HG03060 (cell line): ENCODE data around the gene RSL1D1.
A peak's percentile ranks its signal among the peaks of the same experiment; 100 is the strongest.

Experiments
- ATAC-seq: cut with Tn5 transposase; IDR thresholded peaks from one replicate; pipeline ENCODE4 v1.9.1; 2021; ENCODE audit warnings: low read depth, moderate number of reproducible peaks; ENCODE audit not compliant: unreplicated experiment

The RSL1D1 gene

DNA sequence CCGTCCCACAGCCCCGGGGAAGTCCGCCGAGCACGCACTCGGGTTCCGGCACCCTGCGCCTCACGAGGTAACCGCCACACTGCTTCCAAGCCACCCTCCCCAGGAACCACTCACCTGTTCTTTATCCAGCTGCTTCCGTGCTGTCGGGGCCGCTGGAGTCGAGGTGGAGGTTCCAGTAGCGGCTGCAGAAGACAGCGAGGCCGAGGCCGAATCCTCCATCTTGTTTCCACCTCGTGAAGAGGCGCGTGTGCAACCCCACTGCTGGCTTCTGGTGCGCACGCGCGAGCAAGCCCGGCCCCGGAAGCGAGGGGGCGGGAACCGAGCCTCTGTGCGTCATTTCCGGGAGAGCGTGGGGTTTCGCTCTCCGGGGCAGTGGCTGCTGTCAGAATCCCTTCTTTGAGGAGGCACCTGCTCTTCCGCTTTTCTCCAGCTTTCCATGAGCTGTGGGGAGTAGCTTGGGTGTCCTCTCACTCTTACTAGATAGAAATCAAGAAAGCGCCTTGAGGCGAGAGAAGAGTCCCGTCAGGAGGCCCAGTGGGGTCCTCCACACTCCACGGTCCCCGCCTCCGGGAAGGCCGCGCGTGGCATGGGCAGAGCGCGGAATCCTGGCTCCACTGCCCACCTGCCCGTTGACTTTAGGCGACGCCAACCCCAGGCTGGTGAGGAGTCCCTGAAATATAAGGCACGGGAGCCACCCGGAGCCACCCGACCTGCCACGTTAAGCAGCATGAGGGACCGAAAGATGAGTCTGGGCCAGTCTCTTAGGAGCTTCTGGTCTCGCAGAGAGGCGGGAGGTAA, at the start of gene RSL1D1:
TSS of gene RSL1D1 (minus strand) at position 249 of the 798 bp plus-strand sequence. CDS start at position 219, 30 bp downstream.
- ATAC-seq, result peak; percentile 88

- no peak for ATAC-seq
Observed at GRCh38 chr16:11901091-11901490, 49.7 kb upstream of the RSL1D1 start.

DNA sequence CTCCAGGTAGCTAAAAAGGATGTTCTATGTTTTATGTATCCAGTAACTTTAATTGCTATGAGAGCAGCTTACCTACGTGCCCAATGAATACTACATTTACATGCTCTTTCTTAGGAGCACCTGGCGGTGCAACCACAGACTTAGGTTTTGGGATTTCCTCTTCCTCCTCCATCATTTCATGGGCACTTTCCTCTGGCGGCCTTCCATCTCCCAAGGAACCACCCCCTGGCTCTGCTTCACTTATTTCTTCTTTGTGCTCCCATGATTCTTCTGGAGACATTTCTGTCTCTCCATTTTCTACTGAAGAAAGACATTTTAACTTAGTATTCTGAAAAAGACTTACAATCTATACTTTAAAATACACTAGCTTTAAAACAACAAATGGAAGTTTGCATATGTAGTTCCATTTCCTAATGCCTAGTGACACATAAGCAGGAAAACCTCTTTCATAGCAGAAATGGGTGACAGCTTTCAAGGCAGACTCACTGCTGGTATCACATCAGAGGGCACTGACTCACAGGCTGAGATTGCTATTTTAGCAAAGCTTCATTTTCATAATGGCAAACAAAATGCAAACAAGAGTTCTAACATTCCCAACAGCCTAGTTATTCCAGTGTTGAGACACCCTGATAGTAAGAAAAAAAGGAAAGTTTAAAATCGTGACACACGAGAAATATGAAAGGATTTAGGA, 45.3 kb upstream of the RSL1D1 start:
- ATAC-seq, result no peak

DNA sequence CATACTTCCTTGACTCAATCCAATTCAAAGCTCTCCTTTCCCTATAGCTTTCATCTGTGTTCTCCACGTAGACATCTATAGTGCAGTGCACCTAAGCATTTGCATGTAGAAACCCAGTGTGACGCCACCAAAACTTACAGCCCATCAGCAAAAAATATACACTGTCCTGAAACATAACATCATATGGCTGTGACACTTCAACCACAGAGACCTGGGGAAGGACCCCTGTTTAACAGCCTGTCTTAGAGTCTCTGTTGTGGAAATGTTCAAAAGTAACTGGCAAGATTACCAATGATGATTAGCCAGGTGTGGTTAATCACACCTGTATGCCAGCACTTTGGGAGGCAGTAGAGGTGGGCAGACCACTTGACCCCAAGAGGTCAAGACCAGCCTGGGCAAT, 42.2 kb upstream of the RSL1D1 start:
- no peak for ATAC-seq

DNA sequence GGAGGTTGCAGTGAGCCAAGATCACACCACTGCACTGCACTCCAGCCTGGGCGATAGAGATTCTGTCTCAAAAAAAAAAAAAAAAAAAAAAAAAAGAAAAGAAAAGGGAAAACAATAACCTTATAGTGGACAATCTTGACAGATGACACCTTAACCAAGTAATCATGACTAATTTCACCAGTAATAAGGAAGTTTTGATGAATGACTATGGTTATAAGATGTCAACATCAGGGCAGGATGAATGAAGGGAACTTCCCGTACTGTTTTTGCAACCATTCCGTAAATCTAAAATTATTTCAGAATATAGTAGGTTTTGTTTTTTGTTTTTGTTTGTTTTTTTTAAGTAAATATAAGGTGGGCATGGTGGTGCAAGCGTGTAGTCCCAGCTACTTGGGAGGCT, 41.4 kb upstream of the RSL1D1 start:
- ATAC-seq, result no peak

GRCh38 chr16:11890231-11890965, 39.1 kb upstream of the RSL1D1 start:
- no peak for ATAC-seq

GRCh38 chr16:11886881-11887280, 35.5 kb upstream of the RSL1D1 start:
- ATAC-seq, result no peak

DNA sequence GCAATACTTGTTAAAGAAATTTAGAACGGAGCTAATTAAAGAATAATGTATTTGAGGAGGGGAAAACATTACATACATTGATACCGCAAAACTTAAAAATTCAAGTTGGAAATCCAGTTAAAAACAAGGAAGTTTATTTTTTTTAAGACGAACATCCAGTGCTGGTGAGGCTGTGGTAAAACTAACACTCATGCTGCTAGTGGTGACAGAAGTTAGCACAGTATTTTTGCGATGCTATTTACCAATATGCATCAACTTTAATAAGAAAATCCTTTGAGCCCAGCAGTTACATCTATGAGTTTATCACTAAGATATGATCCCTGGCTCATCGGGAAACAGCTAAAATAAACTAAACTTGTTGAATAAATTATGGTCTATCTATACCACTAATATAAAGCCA, 32.7 kb upstream of the RSL1D1 start:
- ATAC-seq, result no peak

- no peak for ATAC-seq
Observed at GRCh38 chr16:11880007-11880406, 28.7 kb upstream of the RSL1D1 start.

- ATAC-seq, result no peak
Observed at GRCh38 chr16:11877374-11877773, 26.0 kb upstream of the RSL1D1 start.

DNA sequence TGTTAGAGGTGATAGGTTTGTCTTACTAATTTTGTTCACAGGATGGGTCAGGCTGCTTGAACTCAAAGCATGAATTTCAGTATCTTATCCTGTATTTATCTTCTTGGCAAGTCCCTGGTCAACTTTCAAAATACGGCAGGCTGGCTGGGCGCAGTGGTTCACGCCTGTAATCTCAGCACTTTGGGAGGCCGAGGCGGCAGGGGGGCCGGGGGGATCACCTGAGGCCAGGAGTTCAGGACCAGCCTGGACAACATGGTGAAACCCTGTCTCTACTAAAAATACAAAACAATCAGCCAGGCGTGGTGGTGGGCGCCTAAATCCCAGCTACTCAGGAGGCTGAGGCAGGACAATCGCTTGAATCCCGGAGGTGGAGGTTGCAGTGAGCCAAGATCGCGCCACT, 25.0 kb upstream of the RSL1D1 start:
- no peak for ATAC-seq

GRCh38 chr16:11875721-11876120, 24.4 kb upstream of the RSL1D1 start:
- ATAC-seq, result no peak

GRCh38 chr16:11871193-11871592, 19.9 kb upstream of the RSL1D1 start:
- ATAC-seq, result no peak

GRCh38 chr16:11870399-11870798, 19.1 kb upstream of the RSL1D1 start:
- no peak for ATAC-seq

- no peak for ATAC-seq
Observed at GRCh38 chr16:11869353-11870228, 18.2 kb upstream of the RSL1D1 start.

DNA sequence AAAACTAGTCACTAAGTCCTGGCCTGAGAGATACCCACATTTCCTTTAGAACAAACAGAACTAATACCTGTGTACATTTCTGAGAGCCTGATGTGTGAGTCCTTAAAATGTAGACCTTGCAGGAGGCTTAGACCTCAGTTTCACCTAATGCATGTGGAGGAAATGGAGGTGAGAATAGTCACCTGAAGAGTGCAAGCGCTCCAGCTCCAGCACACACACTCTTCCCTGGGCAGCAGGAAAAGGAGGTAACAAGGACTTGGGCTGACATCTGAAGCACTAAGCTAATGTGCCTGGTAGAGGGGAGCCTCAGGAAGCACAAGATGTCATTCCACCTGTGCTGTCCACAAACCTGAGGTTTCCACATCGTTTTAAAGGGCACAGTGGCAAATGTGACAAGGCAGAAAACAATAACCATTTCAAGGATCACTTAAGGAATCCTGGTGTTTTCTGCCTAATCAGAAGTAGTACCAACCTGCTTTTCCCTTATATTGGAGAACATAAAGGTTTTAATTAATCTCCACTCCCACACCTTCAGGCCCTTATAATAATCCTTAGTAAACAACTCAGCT, 17.2 kb upstream of the RSL1D1 start:
- no peak for ATAC-seq

- no peak for ATAC-seq
Observed at GRCh38 chr16:11862489-11862888, 11.1 kb upstream of the RSL1D1 start.

- no peak for ATAC-seq
Observed at GRCh38 chr16:11857161-11857560, 5.8 kb upstream of the RSL1D1 start.

GRCh38 chr16:11852092-11852809, 909 bp upstream of the RSL1D1 start:
- ATAC-seq, result no peak
